HCT116 (cell line): ENCODE data around the gene SNRNP70.

Experiments used
- CEBPB ChIP-seq: IDR thresholded peaks from 2 replicates; pipeline ENCODE4 v1.6.1; 2012; ENCODE audit warnings: low read depth
- CTCF ChIP-seq, 3 experiments: fragments of 200-600 bp in 1 of 3; sonication (generic) in 1 of 3; IDR thresholded peaks in 2 of 3; conservative IDR thresholded peaks in 1 of 3; 2 replicates each; pipeline ENCODE4 v1.5.1; 2012 to 2017; ENCODE audit warnings: low read depth in 2 of 3, low read length in 2 of 3, antibody characterized with exemption in 1 of 3, borderline replicate concordance in 1 of 3, control low read depth in 1 of 3, mild to moderate bottlenecking in 1 of 3, mixed read lengths in 1 of 3, mixed run types in 1 of 3, moderate library complexity in 1 of 3; ENCODE audit not compliant: insufficient read depth in 1 of 3
- EZH2phosphoT487 ChIP-seq: fragments of 200-600 bp; IDR thresholded peaks from 2 replicates; pipeline ENCODE4 v1.6.1; 2018; ENCODE audit warnings: antibody characterized with exemption, borderline replicate concordance
- JUND ChIP-seq: IDR thresholded peaks from 2 replicates; pipeline ENCODE4 v1.6.1; 2012
- MAX ChIP-seq: IDR thresholded peaks from 2 replicates; pipeline ENCODE4 v1.6.1; 2012
- POLR2AphosphoS5 ChIP-seq: IDR thresholded peaks from 2 replicates; pipeline ENCODE4 v1.6.1; 2011; ENCODE audit warnings: mild to moderate bottlenecking, low read depth, low read length, moderate library complexity
- RAD21 ChIP-seq: IDR thresholded peaks from 2 replicates; pipeline ENCODE4 v1.6.1; 2012; ENCODE audit warnings: low read depth, mild to moderate bottlenecking
- ZNF274 ChIP-seq: fragments of 200-500 bp; sonication (Bioruptor generic); IDR thresholded peaks from 2 replicates; pipeline ENCODE4 v1.6.1; 2014; ENCODE audit warnings: mild to moderate bottlenecking, low read depth, low read length, inconsistent platforms

GRCh38 chr19:49069026-49069425, 16.2 kb upstream of the SNRNP70 start:
- no peak for TF ChIP-seq CEBPB
- TF ChIP-seq POLR2AphosphoS5: no peak
- TF ChIP-seq RAD21: no peak
- no peak for TF ChIP-seq CTCF (IDR thresholded peaks at IDR 0.05 in 2 of 3, conservative IDR thresholded peaks at IDR 0.05 in 1 of 3; ENCODE audit: borderline replicate concordance in 1 of 3, insufficient read depth in 1 of 3, low read depth in 2 of 3, low read length in 2 of 3)
- TF ChIP-seq JUND: no peak
- no peak for TF ChIP-seq MAX
- TF ChIP-seq ZNF274: no peak
- no peak for TF ChIP-seq EZH2phosphoT487
